GM19351 (cell line): Measurements from ENCODE around the gene USB1.
A peak's percentile ranks its signal among the peaks of the same experiment; 100 is the strongest.
"Not testable (repeated sequence)": the region's sequence is repeated elsewhere in the genome, so short reads cannot be mapped to it uniquely, and the experiment has no call there.

Experiments
- ATAC-seq: cut with Tn5 transposase; IDR thresholded peaks from one replicate; pipeline ENCODE4 v1.9.1; 2021; ENCODE audit warnings: mild to moderate bottlenecking, moderate library complexity; ENCODE audit not compliant: unreplicated experiment

The USB1 gene

GRCh38 chr16:57994361-57994760, 6.8 kb upstream of the USB1 start:
- ATAC-seq = no peak

DNA sequence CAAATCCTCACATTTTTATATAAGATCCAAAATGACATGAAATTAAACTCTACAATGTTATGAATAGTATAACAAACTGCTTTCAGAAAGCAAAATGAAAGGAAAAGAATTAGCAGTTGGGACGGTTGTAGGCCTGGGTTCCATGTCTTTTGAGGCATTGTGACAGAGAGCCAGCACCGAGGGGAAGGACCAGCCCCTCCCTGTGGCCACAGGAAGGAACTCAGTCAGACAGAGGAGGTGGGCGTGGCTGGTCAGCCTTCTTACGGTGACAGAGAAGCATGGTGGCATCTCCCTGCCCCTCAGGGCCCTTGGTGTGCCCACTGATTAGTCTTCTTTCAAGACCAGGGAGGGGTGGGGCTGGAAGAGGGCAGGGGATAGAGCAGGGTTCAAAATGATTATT, 6.4 kb upstream of the USB1 start:
- ATAC-seq = peak; percentile 70

GRCh38 chr16:57995721-57996405, 5.3 kb upstream of the USB1 start:
- no peak for ATAC-seq

DNA sequence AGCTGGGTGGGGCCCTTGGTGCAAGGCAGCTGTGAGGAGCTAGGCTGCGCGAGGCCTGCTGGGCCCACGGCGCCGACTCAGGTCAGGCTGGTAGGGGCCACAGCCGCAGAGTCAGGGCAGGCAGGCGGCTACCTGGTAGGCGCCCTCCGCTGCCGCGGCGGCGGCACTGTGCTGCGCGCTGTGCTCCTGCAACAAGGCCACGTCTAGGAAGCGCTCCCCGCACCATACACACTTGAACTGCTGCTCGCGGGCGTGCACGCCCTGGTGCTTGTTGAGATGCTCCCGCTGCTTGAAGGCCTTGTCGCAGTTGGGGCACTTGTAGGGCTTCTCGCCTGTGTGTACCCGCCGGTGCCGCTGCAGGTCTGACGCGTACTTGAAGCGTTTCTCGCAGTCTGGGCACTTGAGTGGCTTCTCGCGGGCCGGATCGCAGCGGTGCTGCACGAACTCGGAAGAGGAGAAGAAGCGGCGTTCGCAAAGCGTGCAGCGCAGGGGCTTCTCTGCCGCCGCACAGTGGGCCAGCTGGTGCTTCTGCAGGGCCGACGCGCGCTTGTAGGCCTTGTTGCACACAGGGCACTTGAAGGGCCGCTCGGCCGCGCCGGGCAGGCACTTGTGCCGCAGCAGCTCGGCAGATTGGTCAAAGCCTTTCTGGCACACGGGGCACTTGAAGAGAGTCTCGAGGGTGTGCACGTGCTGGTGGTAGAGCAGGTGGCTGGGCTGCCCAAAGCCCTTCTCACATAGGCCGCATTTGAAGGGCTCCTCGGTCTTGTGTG, 4.6 kb upstream of the USB1 start:
- no peak for ATAC-seq

DNA sequence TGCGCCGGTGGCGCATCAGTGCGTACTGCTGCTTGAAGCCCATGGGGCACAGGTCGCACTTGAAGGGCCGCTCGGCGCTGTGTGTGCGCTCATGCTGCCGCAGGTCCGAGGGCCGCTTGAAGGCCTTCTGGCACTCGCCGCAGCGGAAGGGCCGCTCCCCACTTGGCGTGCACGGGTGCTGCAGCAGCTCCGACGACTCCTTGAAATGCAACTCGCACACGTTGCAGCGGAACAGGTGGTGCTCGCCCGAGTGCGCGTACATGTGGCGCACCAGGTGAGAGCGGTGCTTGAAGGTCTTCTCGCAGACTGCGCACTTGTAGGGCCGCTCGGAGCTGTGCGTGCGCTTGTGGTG, 4.1 kb upstream of the USB1 start:
- ATAC-seq = no peak

GRCh38 chr16:57997528-57998265, 3.5 kb upstream of the USB1 start:
- no peak for ATAC-seq

- no peak for ATAC-seq
These were observed 2.7 kb upstream of the USB1 start for GRCh38 chr16:57998486-57998885.

DNA sequence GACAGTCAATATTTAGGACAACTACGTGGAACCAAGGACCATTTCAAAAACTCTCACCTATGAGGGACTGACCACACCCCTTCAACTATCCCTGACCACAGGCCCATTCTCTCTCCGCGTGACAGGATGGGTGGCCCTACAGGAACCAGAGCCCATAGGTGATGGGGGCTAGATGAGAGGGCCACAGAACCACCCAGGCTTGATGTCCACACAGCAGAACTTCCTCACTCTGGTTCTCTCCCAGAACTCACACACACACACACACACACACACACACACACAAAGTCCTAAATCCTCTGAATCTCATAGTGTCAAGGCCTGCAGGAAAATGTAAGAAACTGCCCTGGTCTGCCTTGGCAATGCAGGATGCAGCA, 2.2 kb upstream of the USB1 start:
- no peak for ATAC-seq

DNA sequence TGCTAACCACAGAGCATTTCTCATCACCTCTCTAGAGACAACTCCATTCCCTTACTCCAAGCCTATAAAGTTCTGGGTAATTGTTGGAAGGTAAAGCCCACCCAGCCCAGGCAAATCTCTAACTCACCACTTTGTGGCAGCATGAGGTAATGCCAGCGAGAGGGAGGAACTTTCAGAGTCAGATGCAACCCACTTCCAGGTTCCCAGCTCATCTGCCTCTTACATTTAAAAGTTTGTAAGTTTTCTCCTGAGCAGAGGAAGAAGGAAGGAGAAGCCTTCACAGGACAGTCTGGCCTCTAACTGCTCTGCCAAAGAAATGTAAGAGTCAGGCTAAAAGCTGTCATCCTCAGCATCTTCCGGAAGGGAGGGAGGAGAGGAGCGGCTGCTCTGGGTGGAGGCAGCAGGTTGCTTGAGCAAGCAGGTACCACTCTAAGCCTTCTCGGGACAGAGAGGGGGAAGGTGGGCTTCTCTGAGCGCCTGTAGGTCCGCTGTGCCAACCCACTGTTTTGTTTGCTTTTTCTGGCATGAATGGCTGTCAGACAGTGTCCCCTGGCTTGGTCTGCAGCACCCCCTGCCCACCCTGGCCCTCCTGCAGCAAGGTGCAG, 1.7 kb upstream of the USB1 start:
- ATAC-seq = no peak

- ATAC-seq = peak; percentile 19
These were observed 1.1 kb upstream of the USB1 start, which contains the start of gene ZNF319 for GRCh38 chr16:57999971-58000705. ZNF319 (minus strand) TSS chr16:58000672; CDS start chr16:57998265, 2,407 bp downstream.

DNA sequence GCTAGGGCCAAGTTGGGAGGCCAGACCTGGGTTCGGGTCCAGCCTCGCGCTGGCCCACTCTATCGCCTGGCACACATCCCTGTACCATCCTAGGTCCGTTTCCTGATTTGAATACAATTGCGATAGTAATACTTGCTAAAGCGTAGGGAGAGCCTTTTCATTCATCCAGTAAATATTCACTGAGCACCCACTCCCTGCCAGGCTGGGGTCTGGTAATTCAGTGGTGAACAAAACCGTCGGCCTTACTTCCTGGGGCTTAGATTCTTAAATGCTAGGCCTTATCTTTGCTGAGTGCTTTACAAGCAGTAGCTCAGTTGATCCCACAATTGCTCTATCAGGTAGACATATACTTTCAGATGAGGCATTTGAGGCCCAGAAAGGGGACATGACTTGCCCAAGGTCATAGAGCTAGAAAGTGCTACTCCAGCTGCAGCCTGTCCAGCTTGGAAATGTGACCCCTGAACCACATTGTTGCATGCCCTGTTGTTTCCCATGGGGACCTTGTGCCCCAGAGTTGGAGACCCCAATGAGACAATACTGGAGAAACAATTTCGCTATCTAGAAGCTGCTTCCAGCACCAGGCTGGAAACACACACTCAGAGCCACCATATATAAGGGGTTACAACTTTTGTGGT, 691 bp downstream of the USB1 start:
- ATAC-seq = no peak

GRCh38 chr16:58002416-58002800, 1.2 kb downstream of the USB1 start:
- ATAC-seq = no peak

DNA sequence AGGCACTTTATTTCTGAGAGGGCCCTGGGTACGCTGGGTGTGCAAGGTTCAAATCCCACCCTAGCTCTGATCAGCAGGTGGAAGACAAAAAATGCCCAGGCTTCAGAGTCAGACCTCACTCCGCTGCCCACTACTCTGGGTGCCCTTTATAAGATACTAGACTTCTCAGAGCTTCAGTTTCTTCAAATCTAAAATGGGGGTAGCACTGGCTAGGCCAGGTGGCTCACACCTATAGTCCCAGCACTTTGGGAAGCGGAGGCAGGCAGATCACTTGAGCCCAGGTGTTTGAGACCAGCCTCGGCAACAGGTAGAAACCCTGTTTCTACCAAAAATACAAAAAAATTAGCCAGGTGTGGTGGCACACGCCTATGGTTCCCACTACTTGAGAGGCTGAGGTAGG, 1.7 kb downstream of the USB1 start:
- ATAC-seq = no peak

DNA sequence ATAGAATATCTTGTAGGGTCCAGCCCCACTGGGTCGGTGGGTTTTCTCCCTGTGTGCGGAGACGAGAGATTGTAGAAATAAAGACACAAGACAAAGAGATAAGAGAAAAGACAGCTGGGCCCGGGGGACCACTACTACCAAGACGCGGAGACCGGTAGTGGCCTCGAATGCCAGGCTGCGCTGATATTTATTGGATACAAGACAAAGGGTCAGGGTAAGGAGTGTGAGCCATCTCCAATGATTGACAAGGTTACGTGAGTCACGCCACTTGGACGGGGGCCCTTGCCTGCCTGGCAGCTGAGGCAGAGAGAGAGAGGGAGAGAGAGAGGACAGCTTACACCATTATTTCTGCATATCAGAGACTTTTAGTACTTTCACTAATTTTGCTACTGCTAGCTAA, 3.5 kb downstream of the USB1 start:
- ATAC-seq = not testable (repeated sequence)

DNA sequence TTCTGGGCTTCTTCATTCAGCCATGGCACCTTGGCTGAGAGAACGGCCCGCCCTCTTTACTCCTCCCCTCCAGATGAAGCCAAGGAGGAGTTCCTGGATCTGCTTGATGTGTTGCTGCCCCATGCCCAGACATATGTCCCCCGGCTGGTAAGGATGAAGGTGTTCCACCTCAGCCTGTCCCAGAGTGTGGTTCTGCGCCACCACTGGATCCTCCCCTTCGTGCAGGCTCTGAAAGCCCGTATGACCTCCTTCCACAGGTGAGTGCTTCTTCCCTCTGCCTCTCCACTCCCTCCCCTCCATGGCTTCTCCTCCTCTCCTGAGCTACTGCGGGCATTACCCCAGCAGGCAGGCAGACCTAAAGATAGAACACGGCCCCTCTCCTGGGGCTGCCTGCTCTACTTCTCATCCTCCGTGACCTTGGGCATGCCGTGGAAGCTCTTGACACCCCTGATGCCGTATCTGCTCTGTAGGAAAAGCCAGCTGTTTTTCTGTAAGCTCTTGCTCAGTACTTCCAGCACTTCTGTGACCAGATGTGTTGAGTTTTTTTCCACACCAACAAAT, 8.7 kb downstream of the USB1 start:
- ATAC-seq = no peak

DNA sequence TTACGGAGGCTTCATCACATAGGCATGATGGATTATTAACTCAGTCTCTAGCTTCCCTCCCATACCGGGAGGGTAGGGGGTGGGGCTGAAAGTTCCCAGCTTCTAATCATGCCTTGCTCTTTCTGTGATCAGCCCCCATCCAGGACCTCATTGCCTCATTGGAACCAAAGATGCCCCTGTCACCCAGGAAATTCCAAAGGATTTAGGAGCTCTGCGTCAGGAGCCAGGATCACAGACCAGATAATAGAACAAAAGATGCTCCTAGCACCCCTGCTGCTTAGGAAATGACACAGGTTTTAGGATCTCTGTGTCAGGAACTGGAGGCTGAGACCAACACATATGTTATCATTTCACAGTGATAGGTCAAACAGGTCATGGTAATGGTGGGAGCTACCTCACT, 9.7 kb downstream of the USB1 start:
- ATAC-seq = no peak

DNA sequence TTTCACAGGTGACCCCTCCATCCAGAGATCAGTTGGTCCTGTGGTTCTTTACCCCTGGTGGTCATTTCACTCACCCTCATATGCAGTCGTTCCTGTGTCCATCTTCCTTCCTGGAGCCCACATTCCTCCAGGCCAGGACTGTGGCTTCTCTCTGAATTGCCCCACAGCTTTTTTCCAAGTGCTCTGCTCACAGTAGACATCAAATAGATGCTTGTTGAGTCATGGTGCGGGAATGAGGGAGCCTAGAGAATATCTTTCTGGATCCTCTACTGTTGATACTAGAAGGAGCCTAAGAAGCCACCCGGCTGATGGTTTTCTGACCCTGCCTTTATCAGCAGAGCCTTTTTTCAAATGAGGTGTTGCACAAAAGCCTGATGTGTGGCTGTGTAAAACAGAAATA, 10.4 kb downstream of the USB1 start:
- no peak for ATAC-seq

DNA sequence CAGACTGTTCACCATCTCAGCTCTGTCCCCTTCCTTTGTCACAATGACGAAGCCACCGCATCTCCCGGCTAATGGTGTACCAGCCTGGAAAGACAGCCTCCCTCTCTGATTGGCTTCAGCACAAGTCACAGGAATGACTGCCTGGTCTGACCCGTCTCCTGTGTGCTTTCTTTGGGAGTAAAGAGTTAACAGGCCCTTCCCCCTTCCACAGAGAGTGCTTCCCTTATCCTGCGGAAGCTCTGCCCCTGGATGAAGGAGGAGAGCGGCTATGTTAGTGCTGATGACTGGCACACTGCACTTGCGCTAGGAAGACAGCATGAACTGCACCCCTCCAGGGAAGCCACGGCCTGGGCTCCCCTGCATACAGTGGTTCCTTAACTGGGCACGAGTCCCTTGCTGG, 11.3 kb downstream of the USB1 start:
- no peak for ATAC-seq

- ATAC-seq = no peak
These were observed 12.2 kb downstream of the USB1 start for GRCh38 chr16:58013201-58013956.
